Colonic mucosa (tissue), 4 donors: ENCODE measurements around the gene TSHZ2. TPM values are rescaled to one million over a fixed set of nuclear protein-coding genes. Genes with fewer than 3 reads are reported as not detected.

Experiments
- DNase-seq: peaks from one replicate; pipeline ENCODE4 v3.0.0-alpha.2; 2020
- H3K27ac ChIP-seq: fragments of 200-600 bp; one replicate; pipeline ENCODE4 v1.8.0; 2021
- H3K27me3 ChIP-seq: fragments of 200-600 bp; one replicate; pipeline ENCODE4 v1.8.0; 2021
- H3K36me3 ChIP-seq: fragments of 200-600 bp; one replicate; pipeline ENCODE4 v1.8.0; 2021
- H3K4me1 ChIP-seq: fragments of 200-600 bp; one replicate; pipeline ENCODE4 v1.8.0; 2021; ENCODE audit warnings: mild to moderate bottlenecking
- H3K4me3 ChIP-seq: fragments of 200-600 bp; one replicate; pipeline ENCODE4 v1.8.0; 2021
- H3K9ac ChIP-seq, 2 donors: one replicate each; pipeline ENCODE4 v1.7.0; 2013; ENCODE audit warnings: control low read depth in 2 of 2, low read depth in 2 of 2, low read length in 2 of 2
- H3K9me3 ChIP-seq: fragments of 200-600 bp; one replicate; pipeline ENCODE4 v1.8.0; 2021
- intact Hi-C: fragments of 100-400 bp; cut with DNase I; formaldehyde crosslinking; loops from one replicate; pipeline ENCODE4 v1.14.1; 2022
- total RNA-seq, 2 donors: library from RNA; stranded (reverse); fragmentation: NEBNext Ultra II Directional in 1 of 2; extraction: Animal tissue kit (Norgen Biotek cat#: 25700) in 1 of 2; gene quantifications; one replicate each; pipeline ENCODE4 v1.2.1, GENCODE V29; 2021
- TF ChIP-seq, protein P1 (sequence below): fragments of 200-600 bp; IDR thresholded peaks from one replicate; pipeline ENCODE4 v1.8.0; 2022; ENCODE audit warnings: antibody characterized with exemption, mild to moderate bottlenecking
- donor health status: healthy.
- donor health status: DM: no; HTN: no; CAD: no.
- donor health status: DM: no; HTN: no; CAD: no.

TSHZ2 gene
- total RNA-seq, 2 donors from 2014 or later: 2.1 to 3.1 TPM

DNA sequence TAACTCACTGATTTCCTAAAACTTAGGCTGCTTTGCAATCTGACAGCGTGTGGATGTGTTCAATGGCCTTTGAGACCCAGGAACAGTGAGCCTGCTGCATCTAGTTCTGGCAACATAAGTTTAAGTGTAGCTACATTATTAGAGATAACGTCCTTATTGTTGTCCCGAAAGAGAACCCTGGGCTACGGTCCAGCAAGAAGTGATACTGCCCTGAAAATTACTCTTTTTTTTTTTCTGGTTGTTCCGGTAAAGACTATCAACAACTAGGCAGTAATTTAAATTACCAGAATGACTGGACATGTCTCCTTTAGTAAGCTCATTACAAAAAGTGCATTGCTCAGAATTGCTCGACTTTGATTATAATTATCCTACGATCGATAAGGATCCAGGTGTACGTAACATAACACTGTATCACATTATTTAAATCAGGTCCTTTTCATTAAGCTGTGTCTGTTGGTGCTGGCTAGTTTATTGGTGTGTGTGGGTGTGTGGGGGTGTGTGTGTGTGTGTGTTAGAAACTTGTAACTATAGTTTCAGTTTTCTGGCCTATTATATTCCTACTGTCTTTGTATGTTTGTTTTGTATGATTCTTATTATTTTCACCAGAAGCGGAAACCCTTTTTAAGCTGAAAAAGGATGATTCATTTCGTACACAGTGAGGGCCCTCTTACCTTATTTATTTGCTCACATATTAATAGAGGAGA, 3.0 kb downstream of the TSHZ2 start:
- intact Hi-C loops: no loop called here
- Histone ChIP-seq H3K4me1 (no peaks in the 10 kb centered on the region), H3K4me3 (no peak overlapping the region), H3K9ac (no peak overlapping the region), H3K27me3 (no peaks in the 10 kb centered on the region), H3K9me3 (no peaks in the 10 kb centered on the region), H3K27ac (no peak overlapping the region), H3K36me3 (no peaks in the 10 kb centered on the region)
- TF ChIP-seq, protein P1, sequence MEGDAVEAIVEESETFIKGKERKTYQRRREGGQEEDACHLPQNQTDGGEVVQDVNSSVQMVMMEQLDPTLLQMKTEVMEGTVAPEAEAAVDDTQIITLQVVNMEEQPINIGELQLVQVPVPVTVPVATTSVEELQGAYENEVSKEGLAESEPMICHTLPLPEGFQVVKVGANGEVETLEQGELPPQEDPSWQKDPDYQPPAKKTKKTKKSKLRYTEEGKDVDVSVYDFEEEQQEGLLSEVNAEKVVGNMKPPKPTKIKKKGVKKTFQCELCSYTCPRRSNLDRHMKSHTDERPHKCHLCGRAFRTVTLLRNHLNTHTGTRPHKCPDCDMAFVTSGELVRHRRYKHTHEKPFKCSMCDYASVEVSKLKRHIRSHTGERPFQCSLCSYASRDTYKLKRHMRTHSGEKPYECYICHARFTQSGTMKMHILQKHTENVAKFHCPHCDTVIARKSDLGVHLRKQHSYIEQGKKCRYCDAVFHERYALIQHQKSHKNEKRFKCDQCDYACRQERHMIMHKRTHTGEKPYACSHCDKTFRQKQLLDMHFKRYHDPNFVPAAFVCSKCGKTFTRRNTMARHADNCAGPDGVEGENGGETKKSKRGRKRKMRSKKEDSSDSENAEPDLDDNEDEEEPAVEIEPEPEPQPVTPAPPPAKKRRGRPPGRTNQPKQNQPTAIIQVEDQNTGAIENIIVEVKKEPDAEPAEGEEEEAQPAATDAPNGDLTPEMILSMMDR: no peak
- DNase-seq: no peak

DNA sequence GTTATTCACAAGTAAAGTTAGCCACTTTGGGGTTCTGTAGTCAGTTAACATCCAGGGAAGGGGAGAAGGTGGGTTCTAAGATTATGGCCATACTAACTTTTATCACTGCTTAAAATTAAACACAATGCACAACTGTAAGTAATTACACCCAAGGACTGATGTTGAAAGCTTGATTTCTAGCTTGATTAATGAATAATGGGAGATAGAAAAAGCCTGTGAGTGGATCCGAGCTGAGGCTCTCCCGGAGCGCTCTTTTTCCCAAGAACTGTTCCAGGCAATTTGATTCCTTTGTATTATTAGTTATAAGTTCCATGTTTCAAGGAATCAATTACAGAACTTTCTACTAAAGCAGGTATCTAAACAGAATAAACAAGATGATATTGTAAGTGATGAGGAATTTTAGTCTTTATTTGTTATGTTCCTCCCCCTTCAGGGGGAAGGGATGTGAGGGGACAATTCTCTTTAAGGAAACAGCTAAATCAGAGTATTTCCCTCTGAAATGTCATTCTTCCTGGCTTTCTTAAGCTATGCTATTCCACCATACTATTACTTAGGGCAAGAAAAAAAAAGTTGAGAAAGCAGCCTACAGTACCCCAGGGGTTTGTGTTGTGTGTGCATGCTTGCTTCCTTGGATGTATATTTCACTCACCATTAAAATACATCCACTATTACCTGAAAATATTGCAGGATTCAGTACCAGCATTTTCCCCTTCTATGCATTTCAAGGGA, 3.8 kb downstream of the TSHZ2 start:
- Histone ChIP-seq H3K27me3 (no peaks in the 10 kb centered on the region), H3K9me3 (no peaks in the 10 kb centered on the region), H3K9ac (no peak overlapping the region), H3K27ac (no peak overlapping the region), H3K36me3 (no peaks in the 10 kb centered on the region), H3K4me1 (no peaks in the 10 kb centered on the region), H3K4me3 (no peak overlapping the region)
- intact Hi-C loops: no loop called here
- TF ChIP-seq, protein P1: no peak
- DNase-seq: no peak

DNA sequence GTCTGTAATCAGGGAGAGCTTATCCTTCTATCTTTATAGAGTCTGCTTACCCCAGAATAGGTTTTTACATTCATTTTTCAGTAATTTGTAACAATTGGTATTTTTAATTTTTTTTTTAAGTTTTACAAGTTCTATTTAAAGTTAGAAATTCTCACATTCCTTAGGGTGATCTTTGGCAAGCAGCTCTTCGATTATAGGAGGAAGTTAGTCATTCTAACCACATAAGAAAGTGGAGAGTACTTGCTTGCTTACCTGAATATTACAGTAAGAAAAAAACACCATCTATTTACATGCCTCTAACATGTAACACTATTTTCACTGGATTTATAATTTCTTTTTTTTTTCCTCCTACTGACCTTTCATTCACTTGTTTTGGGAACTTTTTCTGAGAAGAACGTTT, 6.7 kb downstream of the TSHZ2 start:
- no peaks in the 10 kb centered on the region for H3K27me3 ChIP-seq
- H3K36me3 ChIP-seq: no peaks in the 10 kb centered on the region
- intact Hi-C loops: no loop called here
- no peak overlapping the region for H3K9ac ChIP-seq
- no peak for DNase-seq
- H3K4me1 ChIP-seq: no peaks in the 10 kb centered on the region
- TF ChIP-seq, protein P1: no peak
- no peaks in the 10 kb centered on the region for H3K9me3 ChIP-seq
- no peak overlapping the region for H3K27ac ChIP-seq
- no peak overlapping the region for H3K4me3 ChIP-seq

DNA sequence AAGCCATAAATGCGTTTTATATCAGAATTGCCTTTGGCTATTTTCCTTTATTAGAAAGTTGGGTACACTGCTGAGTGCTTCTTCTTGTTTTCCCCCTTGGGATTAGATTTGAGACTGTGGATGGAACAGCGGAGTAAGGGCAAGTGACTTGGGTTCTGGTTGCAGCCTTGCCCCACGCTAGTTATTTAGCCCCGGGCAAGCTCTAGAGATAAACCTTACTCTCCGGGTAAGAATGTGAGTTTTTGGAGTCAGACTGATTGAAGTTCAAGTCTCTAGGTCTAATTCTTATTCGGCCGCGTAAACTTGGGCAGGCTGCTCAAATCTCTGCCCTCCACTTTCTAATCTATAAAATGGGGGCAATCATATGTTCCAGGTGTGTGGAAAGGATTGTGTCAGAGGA, 8.9 kb downstream of the TSHZ2 start:
- no peaks in the 10 kb centered on the region for H3K4me1 ChIP-seq
- H3K9ac ChIP-seq: no peak overlapping the region
- H3K27ac ChIP-seq: no peak overlapping the region
- no peaks in the 10 kb centered on the region for H3K27me3 ChIP-seq
- DNase-seq: no peak
- TF ChIP-seq, protein P1: no peak
- H3K4me3 ChIP-seq: no peak overlapping the region
- no peaks in the 10 kb centered on the region for H3K36me3 ChIP-seq
- intact Hi-C loops: no loop called here
- no peaks in the 10 kb centered on the region for H3K9me3 ChIP-seq

DNA sequence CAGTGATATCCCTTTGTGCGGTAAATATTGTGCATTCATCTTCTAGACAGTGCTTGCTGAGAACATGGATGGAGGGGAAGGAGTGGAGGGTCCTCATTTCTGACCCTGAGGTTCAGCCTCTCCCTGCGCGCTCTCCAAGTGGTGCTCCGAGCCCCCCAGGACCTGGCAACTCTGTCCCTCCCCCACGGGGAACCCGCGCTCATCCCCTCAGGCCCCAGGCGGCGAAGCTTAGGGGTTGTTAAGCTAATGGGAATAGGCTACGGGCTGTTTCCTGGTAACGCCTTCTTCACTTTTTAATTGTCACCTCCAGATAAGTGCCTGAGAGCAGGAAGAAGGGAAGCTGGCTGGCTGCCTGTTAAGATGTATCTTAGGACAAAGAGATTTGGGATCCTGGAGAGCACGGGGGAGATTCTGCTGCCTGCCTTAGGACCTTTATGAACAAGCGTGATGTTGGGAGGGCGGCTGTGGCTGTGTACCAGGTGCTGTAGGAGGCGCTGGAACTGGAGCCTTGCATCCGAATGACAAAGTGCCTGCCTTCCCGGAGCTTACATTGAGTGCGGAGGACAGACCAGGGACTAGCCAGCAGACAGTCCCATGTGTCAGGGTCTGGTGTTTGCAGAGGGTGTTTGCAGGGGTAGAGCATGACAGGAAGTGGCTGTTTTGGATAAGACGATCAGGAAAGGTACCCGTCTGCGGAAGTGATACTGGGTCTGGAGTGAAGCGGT, 11.7 kb downstream of the TSHZ2 start:
- TF ChIP-seq, protein P1: no peak
- Histone ChIP-seq H3K36me3 (no peaks in the 10 kb centered on the region), H3K4me1 (no peaks in the 10 kb centered on the region), H3K27me3 (no peaks in the 10 kb centered on the region), H3K9ac (no peak overlapping the region), H3K9me3 (no peaks in the 10 kb centered on the region), H3K27ac (no peak overlapping the region), H3K4me3 (no peak overlapping the region)
- intact Hi-C loops: no loop called here
- DNase-seq: no peak
